ENCODE data around the gene CAMTA2. TPM values are rescaled to one million over a fixed set of nuclear protein-coding genes. Genes with fewer than 3 reads are reported as not detected.

CAMTA2 gene
- total RNA-seq, 2 experiments from 2014 or later = 73.2 to 80.1 TPM

DNA sequence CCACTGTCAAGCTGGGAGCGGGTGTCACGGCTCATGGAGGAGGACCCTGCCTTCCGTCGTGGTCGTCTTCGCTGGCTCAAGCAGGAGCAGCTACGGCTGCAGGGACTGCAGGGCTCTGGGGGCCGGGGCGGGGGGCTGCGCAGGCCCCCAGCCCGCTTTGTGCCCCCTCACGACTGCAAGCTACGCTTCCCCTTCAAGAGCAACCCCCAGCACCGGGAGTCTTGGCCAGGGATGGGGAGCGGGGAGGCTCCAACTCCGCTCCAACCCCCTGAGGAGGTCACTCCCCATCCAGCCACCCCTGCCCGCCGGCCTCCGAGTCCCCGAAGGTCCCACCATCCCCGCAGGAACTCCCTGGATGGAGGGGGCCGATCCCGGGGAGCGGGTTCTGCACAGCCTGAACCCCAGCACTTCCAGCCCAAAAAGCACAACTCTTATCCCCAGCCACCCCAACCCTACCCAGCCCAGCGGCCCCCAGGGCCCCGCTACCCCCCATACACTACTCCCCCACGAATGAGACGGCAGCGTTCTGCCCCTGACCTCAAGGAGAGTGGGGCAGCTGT, 36.2 kb upstream of the CAMTA2 start:
- no peak for DNase-seq
- ChIA-PET POLR2A (no interaction called here), CTCF (no interaction called here)
- Mint-ChIP-seq H3K27me3 (no peaks in the 10 kb centered on the region), H3K27ac (no peak overlapping the region), H3K4me1 (peaks cover 14% of the 10 kb centered on the region), H3K4me3 (no peak overlapping the region), H3K36me3 (ENCODE audit: low read depth) (peaks cover 45% of the 10 kb centered on the region), H3K9me3 (no peaks in the 10 kb centered on the region)

- H3K36me3 Mint-ChIP-seq (ENCODE audit: low read depth) = peaks cover 42% of the 10 kb centered on the region
- CTCF ChIA-PET = no interaction called here
- peaks cover 15% of the 10 kb centered on the region for H3K4me1 Mint-ChIP-seq
- DNase-seq = no peak
- H3K27ac Mint-ChIP-seq = no peak overlapping the region
- H3K27me3 Mint-ChIP-seq = no peaks in the 10 kb centered on the region
- POLR2A ChIA-PET = interaction anchor here (1.3 to 1.6 kb wide), 2 partner anchors 22 to 53 kb away, joined by 3 read pairs; no protein-coding TSS in a partner anchor
- no peak overlapping the region for H3K4me3 Mint-ChIP-seq
- no peaks in the 10 kb centered on the region for H3K9me3 Mint-ChIP-seq
Measured at GRCh38 chr17:5022171-5022711, 34.8 kb upstream of the CAMTA2 start.

- Mint-ChIP-seq H3K9me3 (no peaks in the 10 kb centered on the region), H3K4me1 (peaks cover 17% of the 10 kb centered on the region), H3K36me3 (ENCODE audit: low read depth) (peaks cover 47% of the 10 kb centered on the region), H3K4me3 (no peak overlapping the region), H3K27ac (no peak overlapping the region), H3K27me3 (no peaks in the 10 kb centered on the region)
- ChIA-PET CTCF (interaction anchor here (2.1 kb wide), 1 partner anchor 10 kb away, joined by 6 read pairs; no protein-coding TSS in a partner anchor), POLR2A (interaction anchor here (1.1 to 1.6 kb wide), 3 partner anchors 33 to 69 kb away, joined by 3 to 4 read pairs (median 4); partner anchors contain the start of genes ENO3 and SPAG7)
- no peak for DNase-seq
Measured at GRCh38 chr17:5020502-5021023, 33.1 kb upstream of the CAMTA2 start.

- DNase-seq = peak; percentile 47
- Mint-ChIP-seq H3K27ac (peak overlapping the region; percentile 76), H3K27me3 (no peaks in the 10 kb centered on the region), H3K36me3 (ENCODE audit: low read depth) (peaks cover 50% of the 10 kb centered on the region), H3K9me3 (no peaks in the 10 kb centered on the region), H3K4me1 (peaks cover 17% of the 10 kb centered on the region), H3K4me3 (no peak overlapping the region)
- CTCF ChIA-PET = interaction anchor here (0.5 to 2.1 kb wide), 9 partner anchors 9 to 110 kb away, joined by 3 to 8 read pairs (median 5); partner anchors contain the start of genes RNF167, SLC25A11 and SPAG7
- POLR2A ChIA-PET = interaction anchor here (1.1 to 1.6 kb wide), 4 partner anchors 34 to 71 kb away, joined by 3 to 4 read pairs (median 4); partner anchors contain the start of genes ENO3, PFN1 and SPAG7
Measured at GRCh38 chr17:5019475-5019956, 32.0 kb upstream of the CAMTA2 start.

DNA sequence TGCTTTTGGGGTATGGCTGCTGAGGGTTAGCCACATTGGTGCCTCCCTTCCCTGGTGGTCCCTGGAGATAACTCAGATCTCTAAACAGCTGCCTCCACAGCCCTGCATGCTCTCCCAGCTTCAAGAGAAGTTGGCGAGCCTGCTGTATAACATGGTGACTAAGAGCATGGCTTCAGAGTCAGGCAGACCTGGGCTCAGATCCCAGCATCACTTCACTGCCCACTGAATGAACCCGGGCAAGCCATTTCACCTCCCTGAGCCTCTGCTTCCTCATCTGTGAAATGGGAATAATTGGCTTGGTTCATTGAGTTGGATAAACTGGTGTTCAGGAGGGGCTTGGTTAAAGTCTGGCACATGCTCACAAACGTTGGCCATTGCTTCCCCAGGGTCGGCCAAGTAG, 26.9 kb upstream of the CAMTA2 start:
- POLR2A ChIA-PET = no interaction called here
- no peak overlapping the region for H3K27ac Mint-ChIP-seq
- CTCF ChIA-PET = no interaction called here

DNA sequence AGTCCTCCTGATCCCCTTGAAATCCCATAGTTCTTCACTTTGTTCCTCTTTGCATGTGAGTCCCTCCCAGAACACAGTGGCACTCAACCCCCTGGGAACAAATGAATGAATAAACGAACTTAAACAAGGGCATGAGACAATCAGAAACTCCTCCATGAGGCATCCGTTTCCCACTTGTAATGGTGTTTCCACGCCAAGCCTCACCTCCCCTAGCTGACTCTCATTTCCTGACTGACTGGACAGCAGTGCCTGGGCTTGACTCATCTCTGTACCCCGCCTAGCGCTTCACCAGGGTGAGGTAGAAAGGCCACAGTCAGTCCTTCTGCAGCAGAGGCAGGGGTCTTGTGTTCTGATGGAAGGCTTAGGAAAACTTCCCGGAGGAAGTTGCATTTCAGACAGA, 24.5 kb upstream of the CAMTA2 start:
- POLR2A ChIA-PET = no interaction called here
- DNase-seq = peak; percentile 56
- CTCF ChIA-PET = no interaction called here
- no peaks in the 10 kb centered on the region for H3K27me3 Mint-ChIP-seq
- peak overlapping the region; percentile 61 for H3K27ac Mint-ChIP-seq
- no peak overlapping the region for H3K4me3 Mint-ChIP-seq
- no peaks in the 10 kb centered on the region for H3K9me3 Mint-ChIP-seq
- H3K36me3 Mint-ChIP-seq (ENCODE audit: low read depth) = peaks cover 57% of the 10 kb centered on the region
- H3K4me1 Mint-ChIP-seq = peaks cover 25% of the 10 kb centered on the region

More for the DNA sequence above, 26.9 kb upstream of the CAMTA2 start:
- DNase-seq = no peak
- peaks cover 41% of the 10 kb centered on the region for H3K36me3 Mint-ChIP-seq (ENCODE audit: low read depth)
- H3K27me3 Mint-ChIP-seq = no peaks in the 10 kb centered on the region
- H3K4me1 Mint-ChIP-seq = peaks cover 33% of the 10 kb centered on the region
- H3K4me3 Mint-ChIP-seq = no peak overlapping the region
- no peaks in the 10 kb centered on the region for H3K9me3 Mint-ChIP-seq

GRCh38 chr17:5003214-5003867, 15.9 kb upstream of the CAMTA2 start:
- DNase-seq = no peak
- H3K4me3 Mint-ChIP-seq = no peak overlapping the region
- peaks cover 65% of the 10 kb centered on the region for H3K36me3 Mint-ChIP-seq (ENCODE audit: low read depth)

DNA sequence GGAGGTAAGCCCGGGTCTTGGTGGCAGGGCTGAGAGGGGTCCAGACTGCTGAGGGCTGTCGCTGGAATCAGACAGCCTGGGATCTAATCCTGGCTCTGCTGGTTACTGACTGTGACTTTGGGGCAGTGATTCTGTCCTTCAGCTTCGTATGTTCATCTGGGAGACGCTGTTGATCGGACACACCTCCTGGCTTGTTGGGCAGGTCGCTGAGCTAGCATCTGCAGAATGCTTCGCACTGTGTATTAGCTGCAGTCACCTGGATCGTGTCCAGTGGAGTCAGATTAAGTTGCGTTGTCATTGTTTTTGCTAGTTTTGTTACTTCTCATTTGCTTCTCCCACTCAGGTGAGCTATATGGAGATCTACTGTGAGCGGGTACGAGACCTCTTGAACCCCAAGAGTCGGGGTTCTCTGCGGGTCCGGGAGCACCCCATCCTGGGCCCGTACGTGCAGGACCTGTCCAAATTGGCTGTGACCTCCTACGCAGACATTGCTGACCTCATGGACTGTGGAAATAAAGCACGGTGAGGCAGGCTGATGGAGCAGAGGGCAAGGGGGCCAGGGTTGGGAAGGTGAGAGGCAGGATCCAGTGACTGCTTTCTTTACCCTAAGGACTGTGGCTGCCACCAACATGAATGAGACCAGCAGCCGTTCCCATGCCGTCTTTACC, 14.8 kb upstream of the CAMTA2 start:
- CTCF ChIA-PET = interaction anchor here (0.7 kb wide), 1 partner anchor 54 kb away, joined by 3 read pairs; no protein-coding TSS in a partner anchor
- H3K27me3 Mint-ChIP-seq = no peaks in the 10 kb centered on the region
- no peak overlapping the region for H3K4me3 Mint-ChIP-seq
- no peaks in the 10 kb centered on the region for H3K9me3 Mint-ChIP-seq
- H3K27ac Mint-ChIP-seq = no peak overlapping the region
- DNase-seq = no peak
- POLR2A ChIA-PET = no interaction called here
- peaks cover 15% of the 10 kb centered on the region for H3K4me1 Mint-ChIP-seq
- peaks cover 54% of the 10 kb centered on the region for H3K36me3 Mint-ChIP-seq (ENCODE audit: low read depth)

More at GRCh38 chr17:5003214-5003867, 15.9 kb upstream of the CAMTA2 start:
- H3K9me3 Mint-ChIP-seq = no peaks in the 10 kb centered on the region
- ChIA-PET POLR2A (no interaction called here), CTCF (interaction anchor here (0.7 kb wide), 1 partner anchor 53 kb away, joined by 3 read pairs; no protein-coding TSS in a partner anchor)
- peaks cover 15% of the 10 kb centered on the region for H3K4me1 Mint-ChIP-seq
- no peaks in the 10 kb centered on the region for H3K27me3 Mint-ChIP-seq
- H3K27ac Mint-ChIP-seq = no peak overlapping the region

- ChIA-PET POLR2A (interaction anchor here (0.8 to 4.6 kb wide), 4 partner anchors 12 to 53 kb away, joined by 3 to 43 read pairs (median 3); partner anchors contain the start of genes CAMTA2 and PFN1), CTCF (no interaction called here)
- no peak for DNase-seq
- Mint-ChIP-seq H3K4me3 (no peak overlapping the region), H3K36me3 (ENCODE audit: low read depth) (peaks cover 42% of the 10 kb centered on the region), H3K27me3 (no peaks in the 10 kb centered on the region), H3K27ac (no peak overlapping the region), H3K4me1 (peaks cover 23% of the 10 kb centered on the region), H3K9me3 (no peaks in the 10 kb centered on the region)
Measured at GRCh38 chr17:5000237-5000639, 12.8 kb upstream of the CAMTA2 start.

- Mint-ChIP-seq H3K4me3 (peak overlapping the region; percentile 79), H3K36me3 (ENCODE audit: low read depth) (peaks cover 35% of the 10 kb centered on the region), H3K9me3 (no peaks in the 10 kb centered on the region), H3K4me1 (peaks cover 26% of the 10 kb centered on the region), H3K27ac (peak overlapping the region; percentile 33), H3K27me3 (no peaks in the 10 kb centered on the region)
- CTCF ChIA-PET = no interaction called here
- no peak for DNase-seq
- POLR2A ChIA-PET = interaction anchor here (0.8 to 4.6 kb wide), 4 partner anchors 12 to 52 kb away, joined by 3 to 43 read pairs (median 3); partner anchors contain the start of genes CAMTA2 and PFN1
Measured at GRCh38 chr17:4999430-5000093, 12.1 kb upstream of the CAMTA2 start.

DNA sequence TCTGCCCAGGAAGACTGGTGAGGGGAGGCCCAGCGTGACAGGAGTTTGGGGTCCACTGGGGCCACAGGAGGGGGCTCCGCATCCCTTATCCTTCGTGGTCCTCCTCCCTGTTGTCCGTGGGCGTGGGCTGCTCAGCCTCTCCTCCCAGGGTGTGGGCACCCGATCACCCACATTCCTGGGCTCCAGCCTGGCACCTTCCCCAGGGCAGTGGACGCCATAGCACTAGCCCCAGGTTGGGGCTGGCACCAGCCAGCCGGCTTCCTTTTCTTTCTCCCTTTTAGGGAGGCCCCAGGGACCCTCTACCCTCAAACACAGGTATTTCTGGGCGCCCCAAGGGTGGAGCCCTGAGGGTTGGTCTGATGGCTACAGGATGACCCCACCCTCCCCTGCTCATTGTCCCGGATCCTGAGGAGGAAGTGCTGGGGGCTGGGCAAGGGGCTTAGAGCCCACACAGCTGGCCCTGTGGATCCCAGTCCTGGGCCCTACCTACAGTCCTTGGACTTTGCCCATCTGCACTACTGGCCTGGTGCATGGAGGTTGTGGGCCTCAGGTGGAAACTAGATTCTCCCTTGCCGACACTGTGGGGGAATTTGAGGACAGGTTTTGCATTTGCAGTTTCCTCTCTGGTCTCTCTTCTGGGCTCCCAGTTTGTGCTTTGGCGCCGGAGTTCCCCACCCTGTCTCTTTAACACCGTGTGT, 11.4 kb upstream of the CAMTA2 start:
- Mint-ChIP-seq H3K27ac (peak overlapping the region; percentile 33), H3K36me3 (ENCODE audit: low read depth) (peaks cover 29% of the 10 kb centered on the region), H3K4me3 (peak overlapping the region; percentile 79), H3K9me3 (no peaks in the 10 kb centered on the region), H3K4me1 (peaks cover 26% of the 10 kb centered on the region), H3K27me3 (no peaks in the 10 kb centered on the region)
- no peak for DNase-seq
- CTCF ChIA-PET = interaction anchor here (0.9 to 2.9 kb wide), 2 partner anchors 18 to 63 kb away, joined by 3 to 13 read pairs; no protein-coding TSS in a partner anchor
- POLR2A ChIA-PET = interaction anchor here (1.2 to 4.6 kb wide), 5 partner anchors 11 to 56 kb away, joined by 3 to 43 read pairs (median 25); partner anchors contain the start of genes CAMTA2, PFN1 and SPAG7

Measured in activated CD4-positive, alpha-beta memory T cell treated with anti-CD3 and anti-CD28 coated beads, Interleukin-2, amount 10 ng/mL, durations not matched to agents 7 days and 5 days (primary cell).